ENCODE measurements around the gene FOXK1.
"Not testable (repeated sequence)": the region's sequence is repeated elsewhere in the genome, so short reads cannot be mapped to it uniquely, and the experiment has no call there.

Gene FOXK1

GRCh38 chr7:4802577-4802976 lies 120.5 kb downstream of the FOXK1 start:
- DNase-seq, result not testable (repeated sequence)

- DNase-seq, result no peak
These were observed 121.5 kb downstream of the FOXK1 start for GRCh38 chr7:4803397-4804241.

- DNase-seq, result no peak
These were observed 123.3 kb downstream of the FOXK1 start for GRCh38 chr7:4805110-4805983.

- DNase-seq, result no peak
These were observed 123.8 kb downstream of the FOXK1 start for GRCh38 chr7:4805984-4806300.

GRCh38 chr7:4806983-4807597 lies 125.0 kb downstream of the FOXK1 start:
- no peak for DNase-seq

- no peak for DNase-seq
These were observed 125.5 kb downstream of the FOXK1 start for GRCh38 chr7:4807598-4808016.

- DNase-seq, result no peak
These were observed 125.9 kb downstream of the FOXK1 start for GRCh38 chr7:4808026-4808425.

- no peak for DNase-seq
These were observed 126.5 kb downstream of the FOXK1 start for GRCh38 chr7:4808565-4808964.

- peak; percentile 52 for DNase-seq
These were observed 127.0 kb downstream of the FOXK1 start for GRCh38 chr7:4809091-4809591.

- DNase-seq, result no peak
These were observed 127.6 kb downstream of the FOXK1 start for GRCh38 chr7:4809666-4810065.

- DNase-seq, result no peak
These were observed 132.3 kb downstream of the FOXK1 start for GRCh38 chr7:4814433-4814832.

GRCh38 chr7:4815121-4815520 lies 133.0 kb downstream of the FOXK1 start:
- DNase-seq, result no peak

GRCh38 chr7:4815609-4816418 lies 133.7 kb downstream of the FOXK1 start:
- DNase-seq, result no peak

GRCh38 chr7:4816419-4817080 lies 134.5 kb downstream of the FOXK1 start:
- no peak for DNase-seq

GRCh38 chr7:4817178-4817901 lies 135.2 kb downstream of the FOXK1 start:
- no peak for DNase-seq

- DNase-seq, result no peak
These were observed 136.1 kb downstream of the FOXK1 start for GRCh38 chr7:4818000-4818794.

- no peak for DNase-seq
These were observed 137.7 kb downstream of the FOXK1 start for GRCh38 chr7:4819560-4820404.

GRCh38 chr7:4820405-4820966 lies 138.4 kb downstream of the FOXK1 start:
- DNase-seq, result no peak
